NOMO-1 treated with DMSO at 0.1 percent for 48 hours (cell line): ENCODE measurements around the gene FAM168A.

ENCODE experiments used
- DNase-seq: peaks from one replicate; lab custom pipeline; 2025; ENCODE audit not compliant: unreplicated experiment; lab: John Stamatoyannopoulos, UW

The FAM168A gene

GRCh38 chr11:73376803-73377629, 220.9 kb downstream of the FAM168A start:
- DNase-seq = peak; percentile 76

GRCh38 chr11:73376160-73376802, 221.6 kb downstream of the FAM168A start, which contains the start of gene RELT:
Gene RELT (plus strand): TSS chr11:73376399. CDS start chr11:73389137, 12,738 bp downstream.
- peak; percentile 86 for DNase-seq

- no peak for DNase-seq
These were observed 222.1 kb downstream of the FAM168A start for GRCh38 chr11:73375830-73376159.

GRCh38 chr11:73374151-73374550, 223.8 kb downstream of the FAM168A start:
- no peak for DNase-seq

- DNase-seq = peak; percentile 75
These were observed 225.4 kb downstream of the FAM168A start for GRCh38 chr11:73372375-73372993.

- DNase-seq = no peak
These were observed 230.4 kb downstream of the FAM168A start for GRCh38 chr11:73367482-73368024.

- no peak for DNase-seq
These were observed 231.0 kb downstream of the FAM168A start for GRCh38 chr11:73366953-73367352.

- peak; percentile 66 for DNase-seq
These were observed 231.7 kb downstream of the FAM168A start for GRCh38 chr11:73366265-73366610.

GRCh38 chr11:73365352-73366264, 232.3 kb downstream of the FAM168A start:
- no peak for DNase-seq

GRCh38 chr11:73363147-73363546, 234.8 kb downstream of the FAM168A start:
- DNase-seq = no peak

- DNase-seq = no peak
These were observed 235.7 kb downstream of the FAM168A start for GRCh38 chr11:73361953-73362776.

GRCh38 chr11:73360743-73361369, 237.1 kb downstream of the FAM168A start:
- DNase-seq = no peak

GRCh38 chr11:73359930-73360742, 237.8 kb downstream of the FAM168A start:
- no peak for DNase-seq

GRCh38 chr11:73359341-73359740, 238.6 kb downstream of the FAM168A start:
- DNase-seq = no peak

- no peak for DNase-seq
These were observed 239.8 kb downstream of the FAM168A start for GRCh38 chr11:73358071-73358470.

- no peak for DNase-seq
These were observed 240.7 kb downstream of the FAM168A start for GRCh38 chr11:73356979-73357860.

GRCh38 chr11:73355109-73355508, 242.8 kb downstream of the FAM168A start:
- no peak for DNase-seq

- no peak for DNase-seq
These were observed 244.5 kb downstream of the FAM168A start for GRCh38 chr11:73353422-73353821.
